IPS DF 6.9 (cell line): Measurements from ENCODE around the gene TNFAIP8L1.

Source experiments
- DNase-seq: peaks from one replicate; pipeline ENCODE4 v3.0.0-alpha.2; 2013; ENCODE audit warnings: low read depth, low spot score
- H3K27ac ChIP-seq: one replicate; pipeline ENCODE4 v1.5.1; 2013; ENCODE audit warnings: low read length, control low read depth
- H3K27me3 ChIP-seq: 2 replicates; pipeline ENCODE4 v1.6.1; 2013; ENCODE audit warnings: mild to moderate bottlenecking, low read length; ENCODE audit not compliant: control insufficient read depth, insufficient read depth
- H3K36me3 ChIP-seq: 2 replicates; pipeline ENCODE4 v1.6.1; 2013; ENCODE audit warnings: low read length; ENCODE audit not compliant: control insufficient read depth, insufficient read depth
- H3K4me1 ChIP-seq: 2 replicates; pipeline ENCODE4 v1.6.1; 2013; ENCODE audit warnings: low read length; ENCODE audit not compliant: control insufficient read depth, insufficient read depth
- H3K4me3 ChIP-seq: 2 replicates; pipeline ENCODE4 v1.5.1; 2013; ENCODE audit warnings: mild to moderate bottlenecking, low read length
- H3K9me3 ChIP-seq: 2 replicates; pipeline ENCODE4 v1.6.1; 2013; ENCODE audit warnings: low read length, inconsistent platforms; ENCODE audit not compliant: control insufficient read depth, insufficient read depth
- WGBS: extraction: QIAGEN DNeasy Blood & Tissue Kit; methylation state at CpG from one replicate; pipeline ENCODE4 v1.1.7; 2013; ENCODE audit warnings: mixed read lengths, missing lambda C conversion rate; ENCODE audit not compliant: insufficient read length, insufficient coverage; 5-methylcytosine and 5-hydroxymethylcytosine counted together

The TNFAIP8L1 gene

DNA sequence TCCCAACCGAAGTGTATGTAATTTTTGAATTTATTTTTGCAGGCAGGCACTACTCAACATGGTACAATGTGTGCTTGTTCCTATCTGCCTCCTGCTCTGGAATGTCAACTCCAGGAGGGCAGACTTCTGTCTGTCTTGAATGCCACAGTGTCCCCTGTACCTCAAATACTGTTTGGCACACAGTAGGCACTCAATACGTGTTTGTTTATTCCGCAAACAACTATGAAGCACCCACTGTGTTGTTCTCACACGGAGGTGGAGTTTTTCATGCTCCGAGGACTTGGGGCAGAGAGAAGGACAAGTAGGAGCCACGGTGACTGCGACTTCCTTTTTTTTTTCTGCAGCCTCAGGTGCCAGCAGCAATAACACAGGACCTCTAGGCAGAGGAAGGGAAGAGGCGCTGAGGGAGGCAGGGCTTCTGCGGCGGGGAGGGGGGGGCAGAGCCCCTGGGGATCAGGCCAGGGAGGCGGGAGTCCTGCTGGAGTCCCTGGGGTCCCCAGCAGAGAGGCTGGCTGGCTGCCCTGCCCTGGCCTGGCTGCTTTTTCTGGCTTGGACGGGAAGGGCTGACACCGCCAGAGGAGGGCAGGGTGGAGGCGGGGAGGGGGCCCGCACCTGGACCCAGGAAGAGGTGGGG is 29.3 kb upstream of the TNFAIP8L1 start:
- Histone ChIP-seq H3K4me1 (peaks cover 2% of the 10 kb centered on the region; the same call in 1 of the 2 replicates), H3K9me3 (no peaks in the 10 kb centered on the region), H3K36me3 (no peaks in the 10 kb centered on the region), H3K4me3 (no peak overlapping the region), H3K27ac (no peak overlapping the region), H3K27me3 (no peaks in the 10 kb centered on the region)
- DNase-seq, result no peak
- WGBS, result no CpG with 5 or more reads among the region's 15 CpGs

DNA sequence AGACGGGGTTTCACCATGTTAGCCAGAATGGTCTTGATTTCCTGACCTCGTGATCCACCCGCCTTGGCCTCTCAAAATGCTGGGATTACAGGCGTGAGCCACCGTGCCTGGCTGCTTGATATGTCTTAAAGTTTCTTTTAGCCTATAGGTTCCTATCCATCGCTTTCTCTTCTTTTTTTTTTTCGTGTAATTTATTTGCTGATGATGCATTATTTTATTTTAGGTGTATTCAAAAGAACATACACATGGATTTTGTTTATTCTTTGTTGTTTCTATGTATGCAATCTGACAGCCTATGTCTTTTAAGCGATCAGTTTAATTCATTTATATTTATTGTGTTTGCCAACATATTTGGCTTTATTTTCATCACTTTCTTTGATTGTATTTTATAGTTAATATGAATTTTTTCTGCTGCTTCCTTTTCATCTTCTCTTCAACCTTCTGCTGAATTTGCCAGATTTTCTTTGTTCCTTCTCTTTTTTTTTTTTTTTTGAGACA is 26.0 kb upstream of the TNFAIP8L1 start:
- Histone ChIP-seq H3K27ac (no peak overlapping the region), H3K27me3 (no peaks in the 10 kb centered on the region), H3K36me3 (no peaks in the 10 kb centered on the region), H3K4me1 (no peaks in the 10 kb centered on the region), H3K9me3 (no peaks in the 10 kb centered on the region), H3K4me3 (no peak overlapping the region)
- DNase-seq, result no peak
- WGBS, result no CpG with 5 or more reads among the region's 8 CpGs

DNA sequence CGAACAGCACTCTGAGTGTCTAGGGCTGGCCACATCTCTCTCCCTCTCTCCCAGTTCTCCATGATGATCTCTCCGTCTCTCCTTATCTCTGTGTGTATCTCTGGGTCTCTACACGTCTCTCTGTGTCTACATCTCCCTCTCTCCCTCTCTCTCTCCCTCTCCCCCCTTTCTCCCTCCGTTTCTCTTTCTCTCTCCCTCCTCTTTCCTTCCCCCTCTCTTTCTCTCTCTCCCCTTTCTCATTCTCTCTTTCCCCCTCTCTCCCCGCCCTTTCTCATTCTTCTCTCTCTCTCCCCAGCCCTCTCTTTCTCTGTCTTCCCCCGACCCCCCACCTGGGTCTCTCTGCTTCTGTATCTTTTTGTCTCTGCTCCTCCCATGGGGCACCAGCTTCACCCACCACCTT is 21.3 kb upstream of the TNFAIP8L1 start:
- Histone ChIP-seq H3K27me3 (no peaks in the 10 kb centered on the region), H3K27ac (no peak overlapping the region), H3K4me3 (no peak overlapping the region), H3K36me3 (no peaks in the 10 kb centered on the region), H3K4me1 (no peaks in the 10 kb centered on the region), H3K9me3 (no peaks in the 10 kb centered on the region)
- no peak for DNase-seq
- 87% methylated on average over 2 of the region's 6 CpGs for WGBS

DNA sequence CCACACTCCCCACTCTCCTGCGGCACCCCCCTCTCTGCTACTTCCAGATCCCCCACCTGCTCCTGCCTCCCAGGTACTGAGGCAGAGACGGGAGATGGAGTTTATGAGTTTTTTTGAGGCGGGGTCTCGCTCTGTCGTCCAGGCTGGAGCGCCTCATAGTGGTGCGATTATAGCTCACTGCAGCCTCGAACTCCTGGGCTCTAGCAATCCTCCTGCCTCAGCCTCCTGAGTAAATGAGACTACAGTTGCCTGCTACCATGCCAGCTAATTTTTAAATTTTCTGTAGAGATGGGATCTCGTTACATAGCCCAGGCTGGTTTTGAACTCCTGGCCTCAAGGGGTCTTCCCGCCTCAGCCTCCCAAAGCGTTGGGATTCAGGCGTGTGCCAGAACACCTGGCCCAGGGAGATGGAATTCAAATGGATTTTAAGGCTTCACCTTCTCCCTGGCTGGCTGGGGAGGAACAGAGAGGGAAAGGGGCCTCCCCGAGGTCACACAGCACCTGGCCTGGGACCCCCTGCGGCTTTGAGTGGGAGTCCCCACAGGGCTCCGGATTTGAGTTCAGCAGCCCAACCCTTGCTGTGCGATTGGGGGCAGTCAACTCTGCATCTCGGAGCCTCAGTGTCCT is 19.5 kb upstream of the TNFAIP8L1 start:
- Histone ChIP-seq H3K4me1 (no peaks in the 10 kb centered on the region), H3K27me3 (no peaks in the 10 kb centered on the region)
- no CpG with 5 or more reads among the region's 17 CpGs for WGBS

DNA sequence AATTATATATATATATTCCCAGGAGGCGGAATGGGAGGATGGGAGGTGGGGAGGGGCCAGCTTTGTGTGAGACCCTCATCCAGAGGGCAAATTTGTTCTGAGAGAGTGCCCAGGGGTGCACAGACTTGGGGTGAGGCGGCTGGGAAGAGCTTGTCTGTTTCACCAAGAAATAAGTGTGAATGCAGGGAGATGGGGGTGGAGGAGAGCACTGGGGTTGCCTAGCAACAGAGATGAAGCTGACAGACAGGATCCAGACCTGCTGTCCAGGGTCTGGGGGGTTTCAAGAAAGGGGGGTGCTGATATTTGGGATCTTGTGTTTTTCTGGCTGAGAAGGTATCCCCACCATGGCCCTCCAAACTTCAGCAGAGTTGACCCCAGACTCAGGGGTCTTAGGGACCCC is 18.6 kb upstream of the TNFAIP8L1 start:
- no CpG with 5 or more reads among the region's 2 CpGs for WGBS
- H3K4me3 ChIP-seq, result no peak overlapping the region
- H3K36me3 ChIP-seq, result no peaks in the 10 kb centered on the region
- no peak for DNase-seq
- no peaks in the 10 kb centered on the region for H3K27me3 ChIP-seq
- no peak overlapping the region for H3K27ac ChIP-seq
- H3K4me1 ChIP-seq, result no peaks in the 10 kb centered on the region
- H3K9me3 ChIP-seq, result no peaks in the 10 kb centered on the region

More for the DNA sequence above, 19.5 kb upstream of the TNFAIP8L1 start:
- H3K4me3 ChIP-seq, result no peak overlapping the region
- no peak overlapping the region for H3K27ac ChIP-seq
- H3K9me3 ChIP-seq, result no peaks in the 10 kb centered on the region
- DNase-seq, result no peak
- no peaks in the 10 kb centered on the region for H3K36me3 ChIP-seq

DNA sequence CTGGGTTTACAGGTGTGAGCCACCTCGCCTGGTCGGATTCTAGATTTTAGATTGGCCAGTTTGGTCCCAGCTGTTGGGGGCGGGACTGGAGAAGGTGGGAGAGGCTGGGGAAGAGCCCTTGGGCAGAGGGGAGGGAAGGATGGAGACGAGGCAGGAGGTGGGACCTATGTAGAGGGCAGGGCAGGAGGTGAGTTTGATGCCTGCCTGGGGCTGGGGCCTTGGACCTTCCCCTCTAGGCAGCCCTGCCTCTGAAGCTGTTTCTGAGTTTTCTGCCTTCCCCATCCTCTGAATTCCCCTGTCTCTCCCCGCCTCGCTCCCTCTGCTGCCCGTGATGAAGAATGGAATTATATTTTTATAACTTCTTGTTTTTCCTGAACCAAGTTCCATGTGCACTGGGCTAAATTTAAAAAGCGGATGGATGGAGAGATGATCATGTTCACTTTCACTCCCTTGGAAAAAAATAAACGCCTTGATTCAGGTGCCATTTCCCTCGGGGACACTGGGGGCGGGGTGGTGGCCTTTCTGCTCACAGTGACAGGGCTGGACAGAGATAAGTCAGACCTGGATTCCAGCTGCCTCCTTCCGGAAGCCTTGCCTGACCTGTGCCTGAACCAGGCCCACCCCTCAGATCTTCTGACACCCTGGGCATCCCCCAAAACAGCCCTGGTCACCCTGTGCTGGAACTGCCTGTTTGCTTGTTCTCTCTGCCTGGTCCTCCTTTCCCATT is 16.5 kb upstream of the TNFAIP8L1 start:
- DNase-seq, result no peak
- Histone ChIP-seq H3K4me3 (no peak overlapping the region), H3K27me3 (no peaks in the 10 kb centered on the region), H3K4me1 (no peaks in the 10 kb centered on the region), H3K27ac (no peak overlapping the region), H3K9me3 (no peaks in the 10 kb centered on the region), H3K36me3 (no peaks in the 10 kb centered on the region)
- no CpG with 5 or more reads among the region's 12 CpGs for WGBS

DNA sequence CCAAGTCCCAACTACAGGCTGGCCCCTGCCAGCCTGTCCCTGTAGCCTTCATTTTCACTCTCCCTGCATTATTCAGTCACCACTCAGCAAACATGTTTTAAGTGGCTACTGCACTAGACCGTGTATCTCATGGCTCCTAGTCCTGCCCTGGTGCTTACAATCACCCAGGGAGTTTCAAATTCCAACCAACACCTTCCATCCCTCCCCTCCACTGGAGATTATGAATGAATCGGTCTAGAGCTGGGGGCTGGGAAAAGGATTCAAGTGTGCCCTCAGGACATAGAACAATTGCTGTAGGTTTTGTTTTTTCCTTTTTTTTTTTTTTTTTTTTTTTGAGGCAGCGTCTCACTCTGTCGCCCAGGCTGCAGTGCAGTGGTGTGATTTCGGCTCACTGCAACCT is 15.0 kb upstream of the TNFAIP8L1 start:
- H3K9me3 ChIP-seq, result no peaks in the 10 kb centered on the region
- no peaks in the 10 kb centered on the region for H3K36me3 ChIP-seq
- no CpG with 5 or more reads among the region's 5 CpGs for WGBS
- no peak for DNase-seq
- no peak overlapping the region for H3K27ac ChIP-seq
- no peaks in the 10 kb centered on the region for H3K27me3 ChIP-seq
- no peak overlapping the region for H3K4me3 ChIP-seq
- H3K4me1 ChIP-seq, result no peaks in the 10 kb centered on the region

DNA sequence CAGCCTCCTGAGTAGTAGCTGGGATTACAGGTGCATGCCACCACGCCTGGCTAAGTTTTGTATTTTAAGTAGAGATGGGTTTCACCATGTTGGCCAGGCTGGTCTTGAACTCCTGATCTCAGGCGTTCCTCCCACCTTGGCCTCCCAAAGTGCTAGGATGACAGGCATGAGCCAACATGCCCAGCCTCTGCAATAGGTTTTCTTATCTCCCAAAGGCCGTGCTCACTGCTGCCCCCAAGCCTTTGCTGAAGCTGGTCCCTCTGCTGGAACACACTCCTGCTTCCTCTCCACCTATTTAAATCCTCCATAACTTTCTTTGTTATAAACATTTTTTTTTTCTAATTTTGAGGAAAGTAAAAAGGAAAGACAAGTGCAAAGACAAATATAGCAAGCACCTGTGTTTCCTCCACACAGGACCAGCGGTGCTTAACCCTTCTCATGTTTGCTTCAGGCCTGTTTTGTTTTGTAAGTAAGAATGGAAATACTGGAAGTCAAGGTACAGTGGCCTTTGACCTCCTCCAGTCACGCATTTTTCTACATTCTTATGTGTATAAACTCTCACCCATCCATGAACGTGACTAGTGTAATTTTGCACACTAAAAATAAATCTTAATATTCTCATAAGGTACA is 14.5 kb upstream of the TNFAIP8L1 start:
- whole genome bisulfite sequencing, result no CpG with 5 or more reads among the region's 6 CpGs
- no peak overlapping the region for H3K4me3 ChIP-seq
- H3K36me3 ChIP-seq, result no peaks in the 10 kb centered on the region
- DNase-seq, result no peak
- no peaks in the 10 kb centered on the region for H3K9me3 ChIP-seq
- no peak overlapping the region for H3K27ac ChIP-seq
- no peaks in the 10 kb centered on the region for H3K27me3 ChIP-seq
- H3K4me1 ChIP-seq, result no peaks in the 10 kb centered on the region

DNA sequence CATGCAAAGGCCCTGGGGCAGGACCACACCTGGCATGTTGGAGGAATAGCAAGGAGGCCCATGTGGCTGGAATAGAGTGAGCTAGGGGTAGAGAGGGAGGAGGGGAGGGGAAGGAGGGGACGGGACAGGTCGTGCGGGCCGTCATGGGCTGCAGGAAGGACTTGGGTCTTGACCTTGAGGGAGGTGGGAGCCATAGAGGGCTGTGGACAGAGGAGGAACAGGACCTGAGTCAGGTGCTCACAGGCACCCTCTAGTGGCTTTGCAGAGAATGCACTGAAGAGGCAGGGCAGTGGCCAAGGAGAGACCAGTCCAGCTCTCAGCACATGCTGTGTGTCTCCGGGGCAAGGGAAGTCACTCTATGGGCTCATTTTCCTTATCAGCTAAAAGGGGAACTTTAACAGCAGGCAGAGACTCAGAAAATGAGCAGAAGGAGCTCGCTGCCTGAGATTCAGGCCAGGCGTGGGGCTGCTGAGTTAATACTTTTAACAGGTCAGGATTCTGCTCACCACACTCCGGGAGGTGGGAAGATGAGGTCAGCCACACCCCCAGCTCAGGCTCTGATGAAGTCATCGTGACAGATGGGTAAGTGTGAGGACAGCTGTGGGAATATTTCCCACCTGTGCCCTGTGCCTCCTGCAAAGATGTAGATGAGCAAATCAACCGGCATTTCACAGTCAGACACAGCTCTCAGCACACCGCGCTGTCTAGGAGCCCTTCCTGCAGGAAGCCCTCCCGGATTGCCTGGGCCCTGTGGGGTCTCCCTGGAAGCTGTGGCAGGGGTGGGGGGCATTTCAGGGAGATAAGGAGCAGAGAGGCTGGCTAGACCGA is 6.0 kb upstream of the TNFAIP8L1 start:
- no peak overlapping the region for H3K27ac ChIP-seq
- peak; percentile 54 for DNase-seq
- no peak overlapping the region for H3K4me3 ChIP-seq
- no peaks in the 10 kb centered on the region for H3K27me3 ChIP-seq
- H3K36me3 ChIP-seq, result no peaks in the 10 kb centered on the region
- no peaks in the 10 kb centered on the region for H3K4me1 ChIP-seq
- WGBS, result no CpG with 5 or more reads among the region's 14 CpGs
- H3K9me3 ChIP-seq, result no peaks in the 10 kb centered on the region

DNA sequence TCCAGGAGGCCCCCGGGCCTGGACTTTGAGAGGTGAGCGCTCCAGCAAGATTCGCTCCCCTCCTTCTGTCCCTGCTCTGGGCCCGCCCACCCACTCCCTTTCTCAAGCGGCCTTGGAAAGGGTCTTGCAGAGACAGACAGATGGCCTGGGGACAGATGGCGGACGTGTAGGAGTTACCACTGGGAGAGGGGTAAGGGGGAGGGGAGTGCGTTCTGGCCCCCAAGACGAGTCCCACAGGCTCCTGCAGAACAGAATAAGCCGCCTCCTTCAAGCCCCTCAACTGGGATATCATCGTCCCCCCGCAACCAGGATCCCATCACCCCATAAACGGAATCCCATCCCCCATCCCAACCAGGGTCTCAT is 3.6 kb upstream of the TNFAIP8L1 start:
- Histone ChIP-seq H3K4me1 (no peaks in the 10 kb centered on the region), H3K4me3 (peak overlapping the region; percentile 43; the same call in 1 of the 2 replicates), H3K9me3 (no peaks in the 10 kb centered on the region), H3K36me3 (no peaks in the 10 kb centered on the region), H3K27me3 (no peaks in the 10 kb centered on the region), H3K27ac (no peak overlapping the region)
- DNase-seq, result no peak
- WGBS, result no CpG with 5 or more reads among the region's 13 CpGs
